ENCODE data around the gene SNRK.

DNA sequence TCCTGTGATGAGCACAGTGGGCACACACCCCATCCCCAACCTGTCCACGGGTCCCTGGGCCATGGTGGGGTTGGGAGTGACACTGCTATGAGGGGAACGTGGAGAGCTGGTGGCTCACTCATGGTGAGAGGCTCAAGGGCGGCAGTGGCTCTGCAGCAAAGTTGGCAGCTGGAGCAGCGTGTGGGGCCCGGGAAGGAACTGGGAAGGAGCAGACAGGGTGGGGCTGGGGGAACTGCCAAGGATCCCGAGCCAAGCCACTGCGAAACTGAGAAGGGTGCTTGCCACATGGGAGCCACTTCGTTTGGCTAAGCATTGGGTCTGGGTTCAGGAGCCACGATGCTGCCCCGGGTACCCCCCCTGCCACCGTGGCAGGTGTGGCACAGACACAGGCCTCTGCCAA lies 80.1 kb downstream of the SNRK start:
- TF ChIP-seq CTCF (IDR thresholded peaks at IDR 0.05) (no peak), POLR2A (IDR thresholded peaks at IDR 0.05) (no peak)

Data from heart left ventricle (tissue), 13 donors.